Transverse colon (tissue), 4 donors: ENCODE measurements around the gene PLIN4.

Source experiments
- CTCF ChIP-seq, 5 experiments: fragments of 200-600 bp in 3 of 5; fragments of 450-650 bp in 2 of 5; sonication (generic) in 3 of 5; IDR thresholded peaks; 1 replicate in 2 of 5; 2 replicates in 3 of 5; pipeline ENCODE4 v1.5.1; 2016 to 2017; ENCODE audit warnings: antibody characterized with exemption in 5 of 5, inconsistent platforms in 3 of 5, mild to moderate bottlenecking in 2 of 5, moderate library complexity in 1 of 5
- POLR2A ChIP-seq: fragments of 450-650 bp; IDR thresholded peaks from one replicate; pipeline ENCODE4 v1.6.1; 2016; ENCODE audit warnings: antibody characterized with exemption, mild to moderate bottlenecking, moderate library complexity
- POLR2AphosphoS5 ChIP-seq, 3 donors: sonication (generic); formaldehyde crosslinking; IDR thresholded peaks; one replicate each; pipeline ENCODE4 v1.6.1; 2016; ENCODE audit warnings: antibody characterized with exemption in 3 of 3

GRCh38 chr19:4492337-4493103 is 25.8 kb downstream of the PLIN4 start:
- TF ChIP-seq CTCF (IDR thresholded peaks at IDR 0.05), result no peak
- TF ChIP-seq POLR2A, result no peak
- no peak for TF ChIP-seq POLR2AphosphoS5 (IDR thresholded peaks at IDR 0.05)
